Body of pancreas (tissue), 4 donors: ENCODE data around the gene POTEH.
"Not testable (repeated sequence)": the region's sequence is repeated elsewhere in the genome, so short reads cannot be mapped to it uniquely, and the experiment has no call there.

Experiments
- CTCF ChIP-seq, 7 experiments: fragments of 450-650 bp in 4 of 7; fragments of 200-600 bp in 3 of 7; sonication (generic) in 3 of 7; IDR thresholded peaks; one replicate each; pipeline ENCODE4 v1.5.1; 2016 to 2019; ENCODE audit warnings: antibody characterized with exemption in 7 of 7
- POLR2A ChIP-seq, 3 donors: fragments of 450-650 bp; IDR thresholded peaks; one replicate each; pipeline ENCODE4 v1.6.1; 2016; ENCODE audit warnings: antibody characterized with exemption in 3 of 3, mild to moderate bottlenecking in 2 of 3

DNA sequence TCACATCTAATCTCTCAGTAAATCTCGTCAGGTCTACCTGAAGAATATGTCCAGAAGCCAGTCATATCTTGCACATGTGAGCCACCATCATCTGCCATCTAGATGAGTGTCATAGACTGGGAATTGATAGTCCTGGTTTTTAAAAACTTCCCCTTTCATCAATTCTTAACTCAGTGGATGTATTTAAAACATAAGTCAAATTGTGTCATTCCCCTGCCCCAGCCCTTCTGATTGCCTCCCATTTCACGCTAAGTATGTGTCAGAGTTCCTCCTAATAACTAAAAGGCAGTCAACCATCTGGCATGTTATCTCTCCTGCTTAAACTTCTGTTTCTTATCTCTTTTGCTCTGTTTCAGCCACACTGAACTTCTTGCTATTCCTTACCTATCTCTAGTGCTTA is 24.3 kb downstream of the POTEH start:
- not testable (repeated sequence) for TF ChIP-seq CTCF, POLR2A (IDR thresholded peaks at IDR 0.05)
